Renal cortex interstitium (tissue), 11 donors: ENCODE measurements around the gene CKAP4. TPM values are rescaled to one million over a fixed set of nuclear protein-coding genes. Genes with fewer than 3 reads are reported as not detected.

Experiments
- DNase-seq, 11 donors: peaks; one replicate each; pipeline ENCODE4 v3.0.0-alpha.2; 2013; ENCODE audit warnings: low read depth in 9 of 11, low spot score in 4 of 11; ENCODE audit errors: extremely low read depth in 1 of 11
- polyA plus RNA-seq, 3 donors: library from polyadenylated mRNA; unstranded; fragments of 120-200 nt; gene quantifications; one replicate each; pipeline ENCODE4 v1.2.1, GENCODE V29; 2013; ENCODE audit not compliant: insufficient read length in 3 of 3

Gene CKAP4
- polyA plus RNA-seq, 3 donors = 108 to 128 (median 109) TPM

DNA sequence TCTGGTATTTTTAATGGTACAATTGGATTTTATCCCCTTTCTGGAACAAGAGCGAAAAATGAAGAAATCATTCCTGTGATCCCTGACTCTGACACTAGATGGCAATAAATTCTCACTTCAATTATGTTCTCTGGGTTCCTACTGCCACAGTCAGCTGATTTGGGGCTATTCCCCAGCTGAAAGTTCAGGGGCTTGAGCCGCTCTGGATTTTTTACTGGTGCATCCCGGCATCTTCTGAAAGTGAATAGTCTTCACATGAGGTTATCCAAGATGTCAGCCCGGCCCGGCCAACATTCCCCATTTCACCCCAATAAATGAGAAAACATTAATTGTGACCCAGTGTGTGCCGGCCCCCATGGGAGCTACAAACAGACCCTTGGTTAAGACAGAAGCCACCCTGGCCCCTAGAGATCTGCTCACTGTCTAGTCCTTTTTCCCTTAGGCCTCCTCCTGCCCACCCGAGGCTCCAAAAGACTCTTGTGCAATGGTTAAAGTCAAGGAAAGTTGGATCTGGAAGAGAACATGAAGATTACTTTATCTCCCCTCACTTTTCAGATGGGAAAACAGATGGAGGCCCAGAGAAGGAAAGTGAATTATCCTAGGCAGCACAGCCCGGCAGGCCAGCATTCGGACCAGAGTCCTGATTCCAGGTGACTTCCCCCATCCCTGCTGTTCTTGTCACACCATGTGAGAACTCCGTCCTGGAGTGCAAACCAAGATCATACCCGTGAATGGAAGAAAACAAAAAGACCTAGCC is 20.8 kb downstream of the CKAP4 start:
- DNase-seq = peak in 3 of 11 donors; percentile 46 to 58 (median 51)

DNA sequence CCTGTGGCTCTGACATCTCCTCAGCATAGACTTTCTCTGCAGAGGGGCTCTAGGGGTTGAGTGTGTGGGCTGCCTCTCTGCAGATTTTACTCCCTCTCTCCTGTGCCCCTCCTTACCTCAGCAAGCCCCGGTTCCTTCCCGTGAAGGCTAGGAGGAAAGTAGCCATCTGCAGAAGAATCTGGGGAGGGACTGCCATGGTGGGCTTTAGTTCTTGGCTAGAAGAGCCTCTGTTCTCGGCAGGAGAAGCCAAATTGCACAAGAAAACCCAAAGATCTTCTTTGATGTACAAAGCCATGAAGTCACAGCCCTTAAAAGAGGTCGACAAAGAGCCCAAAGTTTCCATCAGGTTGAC is 23.5 kb downstream of the CKAP4 start:
- DNase-seq = no peak

- DNase-seq = peak in 6 of 11 donors; percentile 28 to 60 (median 50)
Measured at GRCh38 chr12:106223485-106224354, 24.1 kb downstream of the CKAP4 start.

DNA sequence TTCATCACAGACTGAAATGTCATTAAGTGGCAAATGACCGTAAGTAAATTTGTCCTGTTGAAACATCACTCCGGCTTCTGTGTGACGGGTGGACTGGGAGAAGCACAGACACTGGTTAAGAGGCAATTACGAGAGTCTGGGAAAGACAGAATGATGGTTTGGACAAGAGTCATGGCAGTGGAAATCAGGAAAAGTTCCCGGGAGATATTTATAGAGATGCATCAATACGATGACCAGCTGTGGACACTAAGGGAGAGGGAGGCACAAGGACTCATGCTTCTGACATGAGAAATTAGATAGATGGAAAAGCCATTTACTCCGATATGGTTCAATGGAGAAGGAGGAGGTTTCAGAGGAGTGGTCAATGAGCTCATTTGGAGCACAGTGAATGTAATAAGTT is 27.3 kb downstream of the CKAP4 start:
- no peak for DNase-seq

GRCh38 chr12:106219043-106219442 is 28.8 kb downstream of the CKAP4 start:
- no peak for DNase-seq

GRCh38 chr12:106217706-106218105 is 30.1 kb downstream of the CKAP4 start:
- DNase-seq = no peak

- peak in 3 of 11 donors; percentile 20 to 31 (median 20) for DNase-seq
Measured at GRCh38 chr12:106214571-106214970, 33.2 kb downstream of the CKAP4 start.

DNA sequence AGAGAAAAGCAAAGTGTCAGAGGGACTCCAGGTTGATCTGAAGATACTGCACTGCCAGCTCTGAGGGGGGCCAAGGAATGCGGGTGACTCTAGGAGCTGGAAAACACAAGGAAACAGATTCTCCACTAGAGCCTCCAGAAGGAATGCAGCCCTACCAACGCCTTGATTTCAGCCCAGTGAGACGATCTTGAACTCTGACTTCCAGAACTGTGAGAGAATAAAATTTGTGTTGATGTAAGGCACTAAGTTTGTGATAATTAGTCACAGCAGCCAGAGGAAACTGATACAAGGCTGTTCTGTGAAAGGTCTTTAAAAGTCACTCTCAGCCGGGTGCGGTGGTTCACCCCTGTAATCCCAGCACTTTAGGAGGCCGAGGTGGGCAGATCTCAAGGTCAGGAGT is 34.2 kb downstream of the CKAP4 start:
- no peak for DNase-seq

GRCh38 chr12:106211973-106212372 is 35.8 kb downstream of the CKAP4 start:
- DNase-seq = no peak

DNA sequence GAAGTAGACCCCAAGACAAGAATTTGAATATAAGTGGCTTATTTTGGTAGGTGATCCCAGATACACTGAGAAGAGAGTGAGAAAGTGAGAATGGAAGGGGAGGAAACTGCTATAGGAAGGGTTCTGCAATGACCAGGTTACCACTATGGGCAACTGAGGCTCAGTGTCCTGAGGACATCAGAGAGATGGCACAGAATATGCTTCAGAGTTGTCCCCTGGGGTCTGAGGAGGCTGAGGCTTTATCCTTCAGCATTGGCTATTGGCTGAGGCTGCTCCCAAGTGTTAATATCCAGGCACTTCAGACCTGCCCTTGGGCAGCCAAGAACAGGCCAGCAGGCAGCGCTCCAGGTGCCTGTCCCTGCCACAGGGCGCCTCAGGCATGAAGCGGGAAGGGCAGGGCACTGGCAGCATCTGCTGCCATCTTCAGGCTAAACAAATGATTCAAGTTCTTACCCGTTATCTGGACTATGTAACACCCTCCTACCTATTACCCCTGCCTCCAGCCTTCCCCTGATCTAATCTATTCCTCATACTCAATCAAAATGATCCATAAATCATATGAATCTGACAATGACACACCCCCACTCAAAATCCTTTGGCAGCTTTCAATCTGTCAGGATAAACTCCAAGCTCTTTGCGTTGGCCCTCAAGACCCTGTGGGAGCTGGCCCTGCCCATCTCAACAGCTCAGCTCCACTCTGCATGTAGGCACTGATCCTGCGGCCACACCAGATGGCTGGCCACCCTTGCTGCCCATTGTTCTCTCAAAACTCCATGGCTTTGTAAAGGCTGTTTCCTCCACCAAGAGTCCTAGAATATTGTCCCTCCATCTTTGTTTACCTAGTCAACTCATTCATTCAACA is 42.4 kb downstream of the CKAP4 start:
- no peak for DNase-seq

- DNase-seq = no peak
Measured at GRCh38 chr12:106204312-106204711, 43.5 kb downstream of the CKAP4 start.

DNA sequence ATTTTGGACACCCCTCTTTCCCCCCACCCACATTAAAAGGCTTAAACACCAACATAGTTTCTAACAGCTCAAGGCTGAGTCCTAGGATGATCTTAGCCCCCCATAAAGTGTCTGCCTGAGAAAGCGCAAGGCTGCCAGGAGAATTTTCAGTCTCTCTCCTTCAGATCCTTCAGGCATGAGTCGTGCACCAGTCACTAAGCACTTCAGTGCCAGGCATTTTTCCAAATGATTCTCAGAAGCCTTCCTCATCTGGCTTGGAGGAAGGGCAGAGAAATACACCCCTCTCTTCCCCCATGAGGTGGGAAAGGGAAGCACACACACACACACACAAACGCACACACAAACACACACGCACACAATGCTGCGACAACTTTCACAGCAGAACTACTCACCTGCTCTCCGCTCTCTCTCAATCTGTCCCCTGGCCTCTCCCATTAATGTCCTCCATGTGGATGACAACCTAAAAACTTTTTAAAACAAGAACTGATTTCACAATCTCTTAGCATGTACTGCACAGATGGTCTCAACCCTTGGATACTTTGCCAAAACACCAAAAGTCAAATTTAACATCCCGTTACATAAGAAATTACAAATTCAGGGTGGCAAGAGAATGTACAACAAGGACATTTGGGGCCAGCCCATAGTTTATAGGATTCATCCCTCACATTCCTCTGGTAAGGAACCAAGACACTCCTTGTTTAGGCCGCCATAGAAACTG is 49.8 kb downstream of the CKAP4 start:
- DNase-seq = no peak

- DNase-seq = no peak
Measured at GRCh38 chr12:106195621-106196027, 52.2 kb downstream of the CKAP4 start.

DNA sequence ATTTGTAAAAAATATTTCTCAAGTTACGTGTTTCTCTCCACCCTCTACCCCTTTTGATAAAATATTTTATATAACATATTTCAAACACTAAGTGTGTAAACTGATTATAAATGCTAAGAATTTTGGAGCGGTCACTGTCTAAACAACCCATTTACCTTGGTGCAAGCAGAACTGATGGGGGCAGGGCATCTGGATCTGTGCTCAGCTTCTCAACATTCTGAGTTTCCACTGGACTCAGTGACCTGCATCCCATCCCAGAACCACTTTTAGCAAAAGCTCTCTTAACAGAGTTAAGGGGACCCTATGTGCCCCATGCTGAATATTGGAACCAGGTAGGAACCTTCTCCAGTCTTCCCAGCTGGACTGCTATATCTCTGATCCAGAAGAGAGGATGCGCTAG is 53.5 kb downstream of the CKAP4 start:
- no peak for DNase-seq

GRCh38 chr12:106193394-106194215 is 54.2 kb downstream of the CKAP4 start:
- no peak for DNase-seq

DNA sequence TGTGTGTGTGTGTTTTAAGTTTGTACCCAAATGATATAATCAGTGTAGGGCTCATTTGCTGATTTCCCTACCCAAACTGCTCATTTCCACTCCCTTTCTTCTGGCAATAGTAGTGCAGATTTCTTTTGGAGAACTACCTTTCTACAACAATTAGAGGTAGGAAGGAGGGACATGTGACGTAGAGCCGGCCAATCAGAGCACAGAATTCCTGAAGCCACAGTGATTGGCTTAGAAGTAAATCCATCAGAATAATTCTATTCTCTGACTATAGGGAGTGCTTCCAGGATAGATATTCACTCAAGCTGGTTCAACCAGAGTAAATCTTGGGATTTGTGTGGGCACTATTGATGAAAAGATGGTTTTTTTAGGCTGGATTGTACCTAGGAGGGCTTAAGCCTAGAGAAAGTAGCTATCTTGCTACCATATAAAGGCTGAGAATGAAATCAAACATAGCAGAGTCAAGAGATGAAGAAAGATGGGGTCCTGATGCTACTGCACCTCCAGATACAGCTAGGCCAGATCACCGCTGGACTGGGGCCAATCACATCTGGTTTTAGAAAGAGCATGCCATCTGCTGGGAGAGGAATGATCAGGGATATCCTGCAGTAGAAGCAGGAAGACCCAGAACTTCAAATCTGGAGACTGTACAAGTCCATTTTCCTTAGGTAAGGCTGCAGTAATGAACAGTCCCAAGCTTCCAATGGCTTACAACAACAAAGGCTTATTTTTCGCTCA is 55.0 kb downstream of the CKAP4 start:
- DNase-seq = no peak

GRCh38 chr12:106190581-106190980 is 57.2 kb downstream of the CKAP4 start:
- DNase-seq = no peak
